ENCODE measurements around the gene ERGIC3.

Gene ERGIC3

DNA sequence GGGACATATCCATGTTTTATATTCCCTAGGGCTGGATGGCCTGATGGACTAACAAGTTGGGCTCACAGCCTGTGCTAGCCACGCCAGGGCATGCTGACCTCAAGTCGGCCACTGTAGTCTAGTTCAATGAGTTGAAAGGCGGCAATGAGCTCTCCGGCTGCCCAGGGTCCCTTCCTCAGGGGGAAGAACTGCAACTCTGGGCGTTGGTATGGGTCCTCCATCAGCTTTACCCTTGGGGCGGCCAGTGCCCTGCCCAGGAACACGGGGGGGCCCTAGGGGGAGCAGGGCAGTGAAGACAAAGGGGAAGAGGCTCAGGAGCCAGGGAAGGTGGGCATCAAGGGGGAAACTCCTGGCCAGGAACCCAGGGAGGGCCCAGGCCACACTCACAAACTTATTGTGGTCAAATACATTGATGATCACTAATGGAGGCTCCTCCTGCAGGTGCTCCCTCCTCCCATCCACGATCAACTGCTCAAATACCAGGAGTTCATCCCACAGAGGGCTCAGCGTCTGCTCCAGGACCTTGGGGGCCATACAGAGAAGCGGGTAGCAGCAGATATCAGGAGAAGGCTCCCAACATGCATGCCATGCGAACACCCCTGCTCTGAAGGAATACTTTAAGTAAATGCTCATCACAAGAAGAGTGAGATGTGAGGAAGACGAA lies 41.0 kb downstream of the ERGIC3 start:
- no peak for DNase-seq (ENCODE audit: low read depth)
- TF ChIP-seq, protein P1, sequence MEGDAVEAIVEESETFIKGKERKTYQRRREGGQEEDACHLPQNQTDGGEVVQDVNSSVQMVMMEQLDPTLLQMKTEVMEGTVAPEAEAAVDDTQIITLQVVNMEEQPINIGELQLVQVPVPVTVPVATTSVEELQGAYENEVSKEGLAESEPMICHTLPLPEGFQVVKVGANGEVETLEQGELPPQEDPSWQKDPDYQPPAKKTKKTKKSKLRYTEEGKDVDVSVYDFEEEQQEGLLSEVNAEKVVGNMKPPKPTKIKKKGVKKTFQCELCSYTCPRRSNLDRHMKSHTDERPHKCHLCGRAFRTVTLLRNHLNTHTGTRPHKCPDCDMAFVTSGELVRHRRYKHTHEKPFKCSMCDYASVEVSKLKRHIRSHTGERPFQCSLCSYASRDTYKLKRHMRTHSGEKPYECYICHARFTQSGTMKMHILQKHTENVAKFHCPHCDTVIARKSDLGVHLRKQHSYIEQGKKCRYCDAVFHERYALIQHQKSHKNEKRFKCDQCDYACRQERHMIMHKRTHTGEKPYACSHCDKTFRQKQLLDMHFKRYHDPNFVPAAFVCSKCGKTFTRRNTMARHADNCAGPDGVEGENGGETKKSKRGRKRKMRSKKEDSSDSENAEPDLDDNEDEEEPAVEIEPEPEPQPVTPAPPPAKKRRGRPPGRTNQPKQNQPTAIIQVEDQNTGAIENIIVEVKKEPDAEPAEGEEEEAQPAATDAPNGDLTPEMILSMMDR (conservative IDR thresholded peaks at IDR 0.05; ENCODE audit: low read length), result no peak
- no peak overlapping the region for H3K4me3 ChIP-seq (ENCODE audit: low read length)

DNA sequence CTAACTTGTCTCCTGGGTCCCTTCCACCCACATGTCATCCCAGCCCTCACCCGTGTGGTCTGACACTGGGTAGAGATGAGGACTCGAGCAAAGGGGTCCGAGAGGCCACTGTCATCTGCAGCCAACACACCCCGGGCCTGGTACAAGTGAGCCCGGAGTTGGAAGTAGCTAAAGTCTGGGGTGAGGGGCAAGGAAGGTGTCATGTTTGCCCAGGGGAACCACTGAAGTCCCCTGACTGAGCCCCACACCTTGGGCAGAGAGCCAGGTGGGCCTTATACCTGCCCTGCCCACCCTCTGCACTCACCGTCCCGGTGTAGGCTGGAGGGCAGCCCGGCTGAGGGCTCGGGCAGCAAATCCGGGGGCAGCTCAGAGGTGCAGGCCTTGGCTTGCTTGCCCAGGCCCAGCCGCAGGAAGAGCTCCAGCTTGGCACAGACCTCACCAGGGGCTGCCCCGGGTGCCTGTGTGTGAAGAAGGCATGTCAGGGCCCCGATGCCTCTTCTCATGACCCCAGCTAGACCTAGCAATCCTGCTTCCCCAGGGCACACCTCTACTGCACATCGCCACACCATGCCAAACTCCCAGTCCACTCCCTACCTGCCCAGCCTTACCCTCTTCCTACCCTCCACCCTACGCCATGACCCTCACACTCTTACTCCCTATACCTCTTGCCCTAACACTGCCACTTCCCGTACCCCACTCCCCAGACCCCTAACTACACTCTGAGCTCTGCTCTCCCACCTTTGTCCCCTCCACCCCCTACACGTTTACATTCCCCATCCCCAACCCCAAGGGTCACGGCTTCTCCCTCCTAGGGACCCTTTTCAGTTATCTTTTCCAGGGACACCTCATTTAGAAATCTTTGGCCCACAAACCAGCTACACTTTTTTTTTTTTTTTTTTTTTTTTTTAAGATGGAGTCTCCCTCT lies 42.0 kb downstream of the ERGIC3 start:
- TF ChIP-seq, protein P1 (conservative IDR thresholded peaks at IDR 0.05; ENCODE audit: low read length), result no peak
- H3K4me3 ChIP-seq (ENCODE audit: low read length), result no peak overlapping the region
- no peak for DNase-seq (ENCODE audit: low read depth)

DNA sequence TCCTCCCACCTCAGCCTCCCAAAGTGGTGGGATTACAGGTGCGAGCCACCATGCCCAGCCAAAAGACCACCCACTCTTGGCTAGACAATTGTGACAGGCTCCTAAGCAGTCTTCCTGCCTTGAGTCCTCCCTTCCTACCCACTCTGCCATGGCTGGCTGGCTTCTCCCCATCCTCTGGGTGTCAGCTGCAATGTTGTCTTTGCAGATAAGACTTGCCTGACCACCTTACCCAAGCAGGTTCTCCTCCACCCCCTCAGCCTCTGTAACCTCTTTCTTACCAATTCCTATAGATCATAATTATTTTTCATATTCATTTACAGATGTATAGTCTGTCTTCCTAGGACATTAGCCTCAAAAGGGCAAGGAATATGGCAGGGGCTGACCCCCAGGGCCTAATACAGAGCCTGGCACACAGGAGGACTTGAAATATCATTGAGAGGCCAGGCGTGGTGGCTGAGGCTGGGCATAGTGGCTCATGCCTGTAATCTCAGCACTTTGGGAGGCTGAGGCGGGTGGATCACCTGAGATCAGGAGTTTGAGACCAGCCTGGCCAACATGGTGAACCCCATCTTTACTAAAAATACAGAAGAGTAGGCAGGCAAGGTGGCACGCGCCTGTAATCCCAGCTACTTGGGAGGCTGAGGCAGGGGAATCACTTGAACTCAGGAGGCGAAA lies 45.0 kb downstream of the ERGIC3 start:
- TF ChIP-seq, protein P1 (conservative IDR thresholded peaks at IDR 0.05; ENCODE audit: low read length), result no peak
- DNase-seq (ENCODE audit: low read depth), result no peak
- H3K4me3 ChIP-seq (ENCODE audit: low read length), result no peak overlapping the region

DNA sequence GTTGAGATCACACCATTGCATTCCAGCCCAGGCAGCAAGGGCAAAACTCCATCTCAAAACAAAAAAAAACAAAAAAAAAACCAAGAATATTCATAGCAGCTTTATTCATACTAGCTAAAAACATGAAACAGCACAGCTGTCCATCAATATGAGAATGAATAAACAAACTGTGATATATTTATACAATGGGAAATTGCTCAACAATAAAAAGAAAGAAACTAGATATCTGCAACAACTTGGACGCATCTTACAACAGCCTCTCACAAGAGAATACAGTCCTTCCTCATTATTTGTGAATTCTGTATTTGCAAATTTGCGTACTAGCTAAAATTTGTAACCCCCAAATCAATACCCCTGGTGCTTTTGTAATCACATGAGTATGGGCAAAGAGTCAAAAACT lies 45.6 kb downstream of the ERGIC3 start:
- no peak for DNase-seq (ENCODE audit: low read depth)
- TF ChIP-seq, protein P1 (conservative IDR thresholded peaks at IDR 0.05; ENCODE audit: low read length), result no peak

DNA sequence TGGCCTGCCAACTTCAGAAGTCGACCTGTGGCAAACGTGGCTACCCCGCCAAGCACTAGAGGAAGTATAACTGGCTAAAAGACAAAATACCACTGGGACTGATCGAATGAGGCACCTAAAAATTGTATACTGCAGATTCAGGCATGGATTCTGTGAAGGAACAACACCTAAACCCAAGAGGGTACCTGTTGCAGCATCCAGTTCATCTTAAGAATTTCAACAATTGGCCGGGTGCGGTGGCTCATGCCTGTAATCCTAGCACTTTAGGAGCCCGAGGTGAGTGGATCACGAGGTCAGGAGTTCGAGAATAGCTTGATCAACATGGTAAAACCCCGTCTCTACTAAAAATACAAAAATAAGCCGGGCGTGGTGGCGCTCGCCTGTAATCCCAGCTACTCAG lies 46.5 kb downstream of the ERGIC3 start:
- no peak overlapping the region for H3K4me3 ChIP-seq (ENCODE audit: low read length)
- TF ChIP-seq, protein P1 (conservative IDR thresholded peaks at IDR 0.05; ENCODE audit: low read length), result no peak
- DNase-seq (ENCODE audit: low read depth), result no peak

More for the DNA sequence above, 45.6 kb downstream of the ERGIC3 start:
- H3K4me3 ChIP-seq (ENCODE audit: low read length), result no peak overlapping the region

DNA sequence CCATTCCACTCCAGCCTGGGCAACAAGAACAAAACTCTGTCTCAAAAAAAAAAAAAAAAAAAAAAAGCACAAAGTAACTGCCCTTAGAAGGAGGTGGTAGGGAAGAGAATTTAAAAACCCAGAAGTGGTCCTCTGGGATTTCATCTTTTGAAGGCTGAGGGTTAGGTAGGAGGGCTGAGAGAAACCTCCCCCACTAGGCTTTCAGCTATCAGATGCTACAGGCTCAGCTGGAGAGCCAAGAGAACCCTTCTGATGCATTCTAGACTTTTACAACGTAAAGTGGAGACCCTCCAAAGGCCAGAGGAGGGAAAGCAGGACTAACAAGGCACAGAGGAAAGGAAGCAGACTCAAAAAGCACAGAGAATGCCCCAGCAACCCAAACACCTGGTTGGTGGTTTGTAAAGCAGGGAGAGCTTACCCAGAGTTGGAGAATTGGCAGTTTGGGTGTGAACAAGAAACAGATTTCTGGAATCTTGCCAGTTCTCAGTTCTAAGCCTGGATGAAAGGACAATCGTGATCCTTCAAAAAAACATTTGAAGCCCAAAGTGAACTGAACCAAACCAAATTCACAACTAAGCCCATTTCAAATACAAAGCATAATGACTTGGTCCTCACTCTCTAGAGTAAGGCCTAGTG lies 50.6 kb downstream of the ERGIC3 start:
- TF ChIP-seq, protein P1 (conservative IDR thresholded peaks at IDR 0.05; ENCODE audit: low read length), result no peak
- no peak overlapping the region for H3K4me3 ChIP-seq (ENCODE audit: low read length)
- no peak for DNase-seq (ENCODE audit: low read depth)
